HFFc6 (cell line): ENCODE measurements around the gene ADAMTSL4. TPM values are rescaled to one million over a fixed set of nuclear protein-coding genes. Genes with fewer than 3 reads are reported as not detected.

Experiments
- DNase-seq: peaks from one replicate; pipeline ENCODE4 v3.0.0-alpha.2; 2018
- H3K27ac Mint-ChIP-seq: 2 replicates; pipeline ENCODE4 v1.8.0; 2020; ENCODE audit warnings: mild to moderate bottlenecking, mixed read lengths
- H3K27me3 Mint-ChIP-seq: 2 replicates; pipeline ENCODE4 v1.8.0; 2021; ENCODE audit warnings: mild to moderate bottlenecking, moderate library complexity, mixed read lengths; ENCODE audit not compliant: insufficient read depth
- H3K36me3 Mint-ChIP-seq: 2 replicates; pipeline ENCODE4 v1.8.0; 2021; ENCODE audit warnings: low read depth, mixed read lengths
- H3K4me1 Mint-ChIP-seq: 2 replicates; pipeline ENCODE4 v1.8.0; 2020; ENCODE audit warnings: low read depth, mixed read lengths
- H3K4me3 Mint-ChIP-seq: 2 replicates; pipeline ENCODE4 v1.8.0; 2020; ENCODE audit warnings: mild to moderate bottlenecking, moderate library complexity, mixed read lengths
- H3K9me3 Mint-ChIP-seq: 2 replicates; pipeline ENCODE4 v1.8.0; 2020; ENCODE audit warnings: mild to moderate bottlenecking, mixed read lengths
- CTCF ChIP-seq: fragments of 200-600 bp; sonication (generic); IDR thresholded peaks from 2 replicates; pipeline ENCODE4 v1.5.0; 2021; ENCODE audit warnings: antibody characterized with exemption, mild to moderate bottlenecking
- long read RNA-seq: library from polyadenylated mRNA; unstranded; transcript quantifications from one replicate; pipeline ENCODE4 v2.0.0, GENCODE V29; 2019
- total RNA-seq, 6 experiments: library from RNA; stranded (reverse); fragmentation: NEBNext Ultra II Directional; extraction: Animal tissue kit (Norgen Biotek cat#: 25700); gene quantifications; 2 replicates in 1 of 6; 3 replicates in 5 of 6; pipeline ENCODE4 v1.2.3, GENCODE V29; 2021

Gene ADAMTSL4
- total RNA-seq, result 10 to 100 TPM; 33.7 to 61.2 (median 38.2) TPM
- long read RNA-seq, partial matches to known transcripts, result 6 of 8 reads
- long read RNA-seq, other reads (novel, unspliced or antisense), result 1 of 8 reads

- Mint-ChIP-seq H3K27ac (peak within 1 kb of the TSS; percentile 78), H3K9me3 (no peaks in the 10 kb centered on the region), H3K4me3 (peak within 1 kb of the TSS; percentile 91), H3K27me3 (peaks cover 9% of the 10 kb centered on the region), H3K4me1 (peaks cover 45% of the 10 kb centered on the region), H3K36me3 (no peaks in the 10 kb centered on the region)
- peak; percentile 41 for TF ChIP-seq CTCF
- peak; percentile 67 for DNase-seq
Measured at GRCh38 chr1:150548632-150549495, at the start of gene ADAMTSL4. ADAMTSL4 (plus strand) TSS chr1:150549408; CDS start chr1:150552289, 2,881 bp downstream.

GRCh38 chr1:150505431-150505830 lies 43.8 kb upstream of the ADAMTSL4 start:
- TF ChIP-seq CTCF, result no peak
- Mint-ChIP-seq H3K4me1 (peaks cover 22% of the 10 kb centered on the region), H3K4me3 (no peak overlapping the region), H3K36me3 (peaks cover 22% of the 10 kb centered on the region), H3K9me3 (no peaks in the 10 kb centered on the region), H3K27ac (0 out of 2 replicates have a peak overlapping the region, but pooled peaks have one; percentile 8), H3K27me3 (no peaks in the 10 kb centered on the region)
- no peak for DNase-seq

- Mint-ChIP-seq H3K4me3 (peak within 1 kb of the TSS; percentile 77), H3K4me1 (peaks cover 31% of the 10 kb centered on the region), H3K27ac (peak within 1 kb of the TSS; percentile 83), H3K9me3 (no peaks in the 10 kb centered on the region), H3K36me3 (peaks cover 34% of the 10 kb centered on the region), H3K27me3 (no peaks in the 10 kb centered on the region)
- peak; percentile 68 for DNase-seq
- TF ChIP-seq CTCF, result no peak
Measured at GRCh38 chr1:150507912-150508864, 41.0 kb upstream of the ADAMTSL4 start, which contains the start of gene ECM1. ECM1 (plus strand) TSS chr1:150508109; CDS start chr1:150508210, 101 bp downstream.

- no peaks in the 10 kb centered on the region for H3K27me3 Mint-ChIP-seq
- DNase-seq, result no peak
- H3K4me1 Mint-ChIP-seq, result peaks cover 36% of the 10 kb centered on the region
- H3K36me3 Mint-ChIP-seq, result peaks cover 39% of the 10 kb centered on the region
- H3K4me3 Mint-ChIP-seq, result peak overlapping the region; percentile 77
- H3K9me3 Mint-ChIP-seq, result no peaks in the 10 kb centered on the region
- peak overlapping the region; percentile 83 for H3K27ac Mint-ChIP-seq
- no peak for TF ChIP-seq CTCF
Measured at GRCh38 chr1:150508982-150509381, 40.2 kb upstream of the ADAMTSL4 start.

- peaks cover 34% of the 10 kb centered on the region for H3K36me3 Mint-ChIP-seq
- H3K4me3 Mint-ChIP-seq, result no peak overlapping the region
- H3K27ac Mint-ChIP-seq, result no peak overlapping the region
- no peak for DNase-seq
- peaks cover 51% of the 10 kb centered on the region for H3K4me1 Mint-ChIP-seq
- TF ChIP-seq CTCF, result no peak
- H3K27me3 Mint-ChIP-seq, result no peaks in the 10 kb centered on the region
- H3K9me3 Mint-ChIP-seq, result no peaks in the 10 kb centered on the region
Measured at GRCh38 chr1:150511551-150511950, 37.7 kb upstream of the ADAMTSL4 start.
